ENCODE results near the gene CKMT2. TPM values are rescaled to one million over a fixed set of nuclear protein-coding genes. Genes with fewer than 3 reads are reported as not detected.

Gene CKMT2
- 0.07 TPM in 1 of 2 replicates, not detected in the other for total RNA-seq

GRCh38 chr5:81233080-81233634 lies at the start of gene CKMT2:
TSS of gene CKMT2 (plus strand) at chr5:81233322. CDS start at chr5:81251133, 17,811 bp downstream.
- DNase-seq (ENCODE audit: low read depth, low spot score), result no peak

DNA sequence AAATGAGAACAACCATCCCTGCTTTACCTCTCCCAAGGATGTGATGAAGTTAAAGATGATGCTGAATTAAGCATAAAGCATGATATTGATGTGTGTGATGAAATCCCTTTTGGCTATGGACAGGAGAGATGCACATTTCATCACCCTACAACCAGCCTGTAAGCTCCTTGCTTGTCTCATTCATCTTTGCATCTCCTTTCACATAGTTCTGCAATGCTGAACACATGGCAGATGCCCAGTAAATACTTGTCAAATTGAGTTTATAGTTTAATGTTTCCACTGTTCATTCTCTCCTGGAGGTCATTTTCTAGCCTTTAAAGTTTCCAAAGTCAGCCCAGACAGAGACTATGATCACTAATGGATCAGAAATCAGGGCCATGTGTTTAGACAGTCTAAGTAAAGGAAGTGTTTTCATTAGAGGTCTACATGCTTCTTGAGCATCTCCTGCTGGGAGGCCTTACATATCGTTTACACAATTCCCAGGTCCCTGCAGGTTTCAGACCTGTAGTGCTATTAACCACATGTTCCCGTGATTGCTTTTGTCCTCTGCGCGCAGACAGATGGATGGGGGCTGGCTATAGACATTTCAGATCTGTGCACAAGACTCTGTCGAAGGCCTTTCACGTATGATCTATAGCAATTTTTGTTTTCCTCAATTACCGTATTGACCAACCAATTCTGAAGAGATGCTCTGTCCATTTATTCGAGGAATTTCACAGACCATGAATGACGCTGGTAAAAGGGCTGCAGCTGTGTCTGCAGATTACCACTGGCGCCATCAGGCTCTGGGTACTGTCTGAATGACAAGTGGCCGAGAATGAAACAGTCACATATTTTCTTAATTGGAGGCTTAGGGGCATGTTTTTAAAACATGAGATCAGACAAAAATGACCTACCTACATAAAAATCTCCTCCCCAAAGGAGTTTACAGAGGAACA lies 49.0 kb upstream of the CKMT2 start:
- DNase-seq (ENCODE audit: low read depth, low spot score), result no peak

DNA sequence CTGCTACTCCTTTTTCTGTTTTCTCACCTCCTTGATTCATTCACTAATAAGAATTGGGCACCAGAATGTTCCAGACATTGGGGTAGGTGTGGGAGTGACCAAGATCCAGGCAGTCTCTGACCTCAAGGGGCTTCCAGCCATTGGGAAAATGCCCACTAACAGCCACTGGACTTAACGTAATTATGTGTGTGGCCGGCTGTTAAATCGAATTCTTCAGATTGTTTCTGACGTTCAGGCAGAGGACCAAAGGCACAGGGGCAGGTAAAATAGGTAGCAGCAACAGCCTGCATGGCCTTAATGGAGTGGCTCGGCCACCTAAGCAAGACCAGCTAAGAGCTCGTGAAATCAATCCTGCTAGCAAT lies 48.4 kb upstream of the CKMT2 start:
- no peak for DNase-seq (ENCODE audit: low read depth, low spot score)

- DNase-seq (ENCODE audit: low read depth, low spot score), result no peak
Observed at GRCh38 chr5:81187885-81188284, 45.2 kb upstream of the CKMT2 start.

DNA sequence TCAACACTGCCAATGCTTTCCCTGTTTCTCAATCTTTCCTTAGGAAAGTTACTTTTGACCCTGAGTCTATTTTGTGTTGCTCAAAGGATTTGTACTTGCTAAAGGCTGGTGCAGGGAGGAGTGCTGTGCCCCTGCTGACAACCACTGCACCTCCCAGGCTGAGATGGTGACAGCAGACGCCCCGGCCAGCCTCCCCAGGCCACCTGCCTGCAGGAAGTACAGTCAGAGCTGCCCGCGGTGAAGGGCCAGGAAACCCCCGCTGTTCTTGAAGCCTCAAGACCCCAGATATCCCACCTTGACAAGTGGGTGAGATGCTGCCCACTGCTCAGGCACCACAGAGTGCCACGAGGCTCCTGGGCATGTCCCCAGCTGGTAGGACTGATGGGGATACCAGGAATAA lies 44.2 kb upstream of the CKMT2 start:
- DNase-seq (ENCODE audit: low read depth, low spot score), result no peak

DNA sequence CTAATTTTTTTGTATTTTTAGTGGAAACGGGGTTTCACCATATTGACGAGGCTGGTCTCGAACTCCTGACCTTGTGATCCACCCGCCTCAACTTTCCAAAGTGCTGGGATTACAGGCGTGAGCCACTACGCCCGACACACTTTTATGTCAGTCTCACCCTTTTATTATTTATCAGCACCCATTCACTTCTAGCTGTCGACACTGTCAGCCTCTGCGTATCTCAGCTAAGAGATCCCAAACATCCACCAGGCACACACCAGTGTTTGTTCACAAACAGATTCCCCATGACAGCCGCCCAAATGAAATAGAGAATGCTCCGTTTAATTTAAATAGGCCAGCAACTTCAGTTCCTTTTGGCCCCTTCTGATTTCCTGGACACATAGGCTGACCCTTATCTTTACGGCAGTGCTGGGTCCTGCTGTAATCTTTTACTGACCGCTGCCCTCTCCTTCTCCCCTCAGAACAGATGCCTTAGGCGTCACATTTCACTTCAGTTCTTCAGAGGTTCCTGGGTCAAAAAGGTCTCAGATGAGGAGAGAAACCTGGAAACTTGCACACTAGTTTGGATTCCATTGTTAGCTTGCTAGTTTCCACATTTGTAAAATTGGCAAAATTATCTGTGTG lies 43.1 kb upstream of the CKMT2 start:
- no peak for DNase-seq (ENCODE audit: low read depth, low spot score)

DNA sequence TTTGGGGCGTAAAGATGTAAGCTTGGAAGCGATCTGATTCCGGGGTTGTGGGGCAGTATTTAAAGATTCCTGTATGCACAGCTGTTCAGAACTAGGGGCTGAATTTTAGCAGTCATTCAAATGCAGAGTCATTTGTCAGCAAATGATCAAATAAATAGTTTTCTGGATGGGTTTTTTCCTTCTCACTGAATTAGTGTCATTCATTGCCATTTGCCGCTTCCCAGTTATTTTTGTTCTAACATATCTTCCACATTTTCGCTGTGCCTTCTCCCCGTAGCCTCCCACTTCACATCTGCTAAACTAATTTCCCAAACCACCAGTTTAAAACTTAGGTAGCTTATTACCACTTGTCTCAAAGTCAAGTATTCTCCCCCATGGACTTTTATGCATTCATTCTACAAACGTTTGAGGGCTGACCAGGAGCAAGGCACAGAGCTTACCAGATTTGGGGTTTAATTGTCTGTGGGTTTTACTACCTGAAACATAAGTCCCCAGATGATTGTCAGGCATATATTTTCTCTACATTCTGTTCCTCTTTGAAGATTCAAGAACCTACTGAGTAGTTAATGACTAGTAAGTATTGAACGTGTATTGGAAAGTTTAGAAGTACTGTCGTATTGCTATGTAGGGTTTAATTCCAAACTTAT lies 41.3 kb upstream of the CKMT2 start:
- no peak for DNase-seq (ENCODE audit: low read depth, low spot score)

DNA sequence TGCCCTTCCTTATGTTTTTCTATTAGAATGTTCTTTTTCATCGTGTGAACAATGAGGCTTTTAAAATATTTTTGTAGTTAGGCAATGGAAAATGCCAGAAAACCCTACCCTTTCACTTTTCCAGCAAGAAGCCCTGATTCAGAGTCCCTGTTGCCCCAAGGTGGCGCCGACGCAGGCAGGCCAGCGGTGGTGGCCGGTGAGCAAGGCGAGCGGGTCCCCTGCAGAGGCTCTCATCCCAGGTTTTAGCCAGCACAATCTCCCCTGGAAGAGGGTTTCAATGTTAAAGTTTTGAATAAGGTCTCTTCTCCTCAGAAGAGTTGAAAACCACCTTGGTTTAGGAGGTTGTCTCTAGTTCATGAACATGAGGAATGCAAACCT lies 40.8 kb upstream of the CKMT2 start:
- DNase-seq (ENCODE audit: low read depth, low spot score), result no peak

GRCh38 chr5:81194633-81195334 lies 38.3 kb upstream of the CKMT2 start:
- DNase-seq (ENCODE audit: low read depth, low spot score), result peak; percentile 8

- DNase-seq (ENCODE audit: low read depth, low spot score), result no peak
Observed at GRCh38 chr5:81195335-81195929, 37.7 kb upstream of the CKMT2 start.

- no peak for DNase-seq (ENCODE audit: low read depth, low spot score)
Observed at GRCh38 chr5:81202655-81203054, 30.5 kb upstream of the CKMT2 start.

GRCh38 chr5:81203729-81204128 lies 29.4 kb upstream of the CKMT2 start:
- DNase-seq (ENCODE audit: low read depth, low spot score), result no peak

GRCh38 chr5:81204205-81204604 lies 28.9 kb upstream of the CKMT2 start:
- no peak for DNase-seq (ENCODE audit: low read depth, low spot score)

DNA sequence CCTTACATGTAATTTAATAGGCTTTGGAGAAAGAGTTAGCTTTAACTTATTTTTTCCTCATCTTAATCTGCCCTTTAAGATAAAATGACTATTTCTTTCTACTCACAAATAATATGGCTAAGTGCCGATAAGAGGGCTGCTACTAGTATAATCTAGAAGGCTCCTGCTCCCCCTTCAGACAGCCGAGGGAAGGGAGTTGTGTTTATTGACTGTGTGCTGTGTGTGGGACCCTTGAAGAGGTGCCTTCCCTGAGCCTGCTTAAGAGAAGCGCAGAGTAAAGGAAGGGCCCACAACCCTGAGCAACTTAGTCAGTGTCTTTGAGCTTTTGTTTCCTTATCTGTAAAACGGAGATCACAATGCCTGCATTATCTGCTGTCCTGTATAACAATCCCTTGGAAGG lies 28.1 kb upstream of the CKMT2 start:
- no peak for DNase-seq (ENCODE audit: low read depth, low spot score)

DNA sequence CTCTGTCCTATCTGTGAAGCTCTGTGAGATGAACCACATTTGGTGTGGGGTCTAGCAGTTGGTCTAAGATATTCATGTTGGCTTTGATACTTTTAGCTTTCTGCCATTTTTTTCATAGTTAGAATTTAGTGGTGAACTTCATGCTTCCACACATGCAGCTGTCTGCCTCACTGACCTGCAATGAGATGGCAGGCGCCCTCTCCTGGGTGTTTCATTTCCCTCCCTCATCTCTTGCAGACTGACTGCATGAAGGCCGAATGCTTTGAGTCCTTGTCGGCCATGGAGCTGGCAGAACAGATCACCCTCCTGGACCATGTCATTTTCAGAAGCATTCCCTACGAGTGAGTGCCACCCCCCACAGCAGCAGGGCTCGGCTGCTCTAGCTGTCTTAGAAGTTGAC lies 26.1 kb upstream of the CKMT2 start:
- no peak for DNase-seq (ENCODE audit: low read depth, low spot score)

GRCh38 chr5:81208904-81209303 lies 24.2 kb upstream of the CKMT2 start:
- no peak for DNase-seq (ENCODE audit: low read depth, low spot score)

- no peak for DNase-seq (ENCODE audit: low read depth, low spot score)
Observed at GRCh38 chr5:81209386-81209785, 23.7 kb upstream of the CKMT2 start.

DNA sequence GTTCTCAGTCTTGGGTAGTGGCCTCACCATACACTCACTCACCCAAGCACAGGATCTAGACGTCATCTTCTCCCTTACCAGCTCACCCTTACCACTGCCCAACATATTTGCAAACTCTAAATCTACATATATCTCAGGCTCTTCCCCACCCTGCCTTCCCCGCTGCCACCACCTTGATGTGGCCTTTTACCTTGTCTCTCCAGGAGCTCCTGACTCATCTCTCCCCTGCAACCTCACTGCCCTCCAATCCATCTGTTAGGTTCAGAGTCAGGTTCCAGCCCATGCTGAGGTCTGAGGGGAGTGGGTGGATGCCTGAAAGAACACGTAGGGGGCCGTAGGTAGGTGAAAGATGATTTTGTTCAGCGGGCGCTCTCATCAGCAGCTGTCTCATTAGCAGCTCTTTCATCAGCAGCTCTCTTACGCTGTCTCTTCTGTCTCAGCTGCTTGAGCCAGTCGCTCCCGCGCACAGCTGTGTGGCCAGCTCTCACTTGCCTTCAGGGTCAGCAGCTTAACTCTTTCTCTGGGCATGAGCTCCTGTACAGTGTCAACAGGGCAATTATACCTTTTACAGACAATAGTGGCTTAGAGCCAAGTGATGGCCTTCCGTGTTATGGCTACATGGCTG lies 23.1 kb upstream of the CKMT2 start:
- no peak for DNase-seq (ENCODE audit: low read depth, low spot score)

- no peak for DNase-seq (ENCODE audit: low read depth, low spot score)
Observed at GRCh38 chr5:81212211-81212751, 20.8 kb upstream of the CKMT2 start.

GRCh38 chr5:81213070-81213469 lies 20.1 kb upstream of the CKMT2 start:
- DNase-seq (ENCODE audit: low read depth, low spot score), result no peak

All from pulmonary artery endothelial cell (primary cell).